ENCODE results near the gene CHADL.

DNA sequence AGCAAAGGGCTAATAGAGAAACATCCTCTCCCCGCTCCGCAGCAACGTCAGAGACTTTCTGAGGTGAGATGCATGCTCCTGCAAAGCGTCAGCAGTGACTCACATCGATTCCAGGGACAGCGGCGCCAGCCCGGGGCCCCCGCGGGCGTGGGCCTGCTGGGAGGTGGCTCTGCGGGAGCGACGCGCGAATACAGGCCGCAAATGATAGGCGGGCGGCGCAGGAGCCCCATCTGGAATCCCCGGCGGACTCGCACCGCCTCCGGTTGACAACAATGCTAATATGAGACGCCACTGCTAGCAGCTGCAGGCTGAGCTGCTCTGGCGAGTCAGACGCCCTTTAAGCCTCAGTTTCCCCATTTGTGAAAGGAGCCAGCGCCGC, 44.7 kb upstream of the CHADL start:
- TF ChIP-seq POLR2AphosphoS5 (IDR thresholded peaks at IDR 0.05; ENCODE audit: borderline replicate concordance, low read depth, low read length) = no peak
- no peak for TF ChIP-seq EZH2 (IDR thresholded peaks at IDR 0.05)
- peak; percentile 63 for TF ChIP-seq FOXP2 (optimal IDR thresholded peaks at IDR 0.05; ENCODE audit: control extremely low read depth, extremely low read length, insufficient read depth)

Measured in SK-N-MC (cell line).